NCI-H526 (cell line): ENCODE data around the gene WDR90.

ENCODE experiments used
- DNase-seq, 2 experiments: peaks; one replicate each; lab custom pipeline; 2025; lab: John Stamatoyannopoulos, UW

The WDR90 gene

GRCh38 chr16:648781-649589 lies at the start of gene WDR90:
Gene WDR90 (plus strand): TSS chr16:649365. CDS start chr16:649417, 52 bp downstream.
- peak; percentile 74 to 93 for DNase-seq

- no peak for DNase-seq
Measured at GRCh38 chr16:600781-601180, 48.4 kb upstream of the WDR90 start.

GRCh38 chr16:603933-604332 lies 45.2 kb upstream of the WDR90 start:
- no peak for DNase-seq

GRCh38 chr16:606656-607307 lies 42.4 kb upstream of the WDR90 start:
- DNase-seq = no peak

DNA sequence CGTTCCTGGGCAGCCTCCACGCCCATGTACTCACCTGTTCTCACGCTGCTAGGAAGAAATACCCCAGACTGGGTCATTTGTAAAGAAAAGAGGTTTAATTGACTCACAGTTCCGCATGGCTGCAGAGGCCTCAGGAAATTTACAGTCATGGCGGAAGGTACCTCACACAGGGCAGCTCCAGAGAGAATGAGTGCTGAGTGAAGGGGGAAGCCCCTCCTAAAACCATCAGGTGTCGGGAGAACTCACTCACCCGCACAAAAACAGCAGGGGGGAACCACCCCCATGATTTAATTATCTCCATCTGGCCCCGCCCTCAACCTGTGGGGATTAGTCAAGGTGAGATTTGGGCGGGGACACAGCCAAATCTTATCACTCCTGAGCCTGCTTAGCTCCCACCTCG lies 41.1 kb upstream of the WDR90 start:
- DNase-seq = no peak

DNA sequence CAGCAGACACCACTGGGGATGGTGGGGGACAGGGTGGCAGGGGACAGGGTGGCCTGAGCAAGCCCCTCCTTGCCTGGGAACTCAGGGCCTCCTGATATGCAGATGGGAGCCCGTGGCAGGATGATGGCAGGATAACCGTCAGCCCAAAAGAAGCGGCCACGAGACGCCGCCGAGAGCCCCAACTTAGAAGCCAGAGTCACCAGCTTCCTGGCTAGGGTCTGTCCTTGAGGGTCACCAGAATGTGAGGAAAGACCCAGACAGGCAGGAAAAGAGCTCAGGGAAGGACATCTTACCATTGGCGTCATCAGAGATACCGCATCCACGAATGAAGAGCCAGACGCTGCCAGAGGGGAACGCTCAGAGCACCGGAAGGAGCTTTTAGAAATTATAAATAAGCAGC lies 39.8 kb upstream of the WDR90 start:
- DNase-seq = no peak

GRCh38 chr16:609984-610383 lies 39.2 kb upstream of the WDR90 start:
- DNase-seq = no peak

DNA sequence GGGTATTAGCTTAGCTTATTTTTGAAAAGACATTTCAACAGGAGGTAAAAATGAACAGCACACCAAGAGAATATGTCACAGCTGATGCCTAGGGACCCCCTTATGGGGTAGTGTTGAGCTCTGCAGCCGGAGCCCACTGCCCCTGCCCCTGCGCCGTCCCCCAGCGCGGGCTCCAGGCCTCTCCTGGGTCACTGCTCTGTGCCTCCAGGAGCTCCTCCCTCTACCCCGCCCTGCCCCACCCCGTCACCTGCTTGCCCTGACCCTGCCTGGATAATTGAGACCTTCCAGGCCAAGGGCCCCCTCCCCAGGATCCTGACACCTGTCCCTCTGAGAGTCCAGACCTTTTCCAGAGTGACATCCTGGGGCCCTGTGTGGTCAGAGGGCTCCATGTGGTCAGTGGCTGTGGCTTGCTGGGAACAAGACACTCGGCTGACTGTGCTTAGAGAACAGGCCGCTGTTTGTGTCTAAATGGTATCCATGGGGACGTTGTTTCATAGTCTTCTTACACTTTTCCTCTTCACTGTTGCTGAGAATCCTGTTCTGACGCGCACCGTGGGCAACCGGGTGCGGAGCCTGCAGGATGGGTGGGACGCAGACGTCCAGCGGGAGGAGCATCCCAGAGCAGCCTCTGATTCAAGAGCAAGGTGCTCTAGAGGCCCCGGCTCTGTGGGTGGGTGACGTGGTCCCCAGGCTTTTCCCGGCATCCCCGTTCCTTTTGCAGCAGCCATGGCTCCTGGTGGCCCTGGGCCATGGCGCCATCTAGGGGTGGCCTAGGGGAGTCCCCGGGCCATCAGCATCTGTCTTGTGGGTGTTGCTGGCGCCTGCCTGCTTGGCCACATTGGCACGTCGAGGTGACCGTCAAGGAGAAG lies 38.4 kb upstream of the WDR90 start:
- no peak for DNase-seq

DNA sequence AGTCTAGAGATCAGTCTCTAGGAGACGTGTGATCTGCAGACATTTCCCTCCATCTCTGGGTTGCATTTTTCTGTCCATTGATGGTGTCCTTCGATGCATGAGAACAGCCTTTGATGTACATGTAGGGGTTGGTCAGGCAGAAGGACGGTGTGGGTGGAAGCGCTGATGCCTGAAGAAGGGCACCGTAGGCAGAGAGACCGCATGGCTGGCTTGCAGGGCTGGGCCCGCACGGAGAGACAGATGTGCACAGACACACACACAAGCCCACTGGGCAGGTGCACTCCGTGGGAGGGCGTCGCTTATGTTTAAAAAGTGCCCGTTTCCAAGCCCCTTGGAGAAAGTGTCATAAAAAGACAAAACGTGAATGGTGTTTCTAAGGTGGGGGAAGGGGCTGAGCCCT lies 34.0 kb upstream of the WDR90 start:
- no peak for DNase-seq

DNA sequence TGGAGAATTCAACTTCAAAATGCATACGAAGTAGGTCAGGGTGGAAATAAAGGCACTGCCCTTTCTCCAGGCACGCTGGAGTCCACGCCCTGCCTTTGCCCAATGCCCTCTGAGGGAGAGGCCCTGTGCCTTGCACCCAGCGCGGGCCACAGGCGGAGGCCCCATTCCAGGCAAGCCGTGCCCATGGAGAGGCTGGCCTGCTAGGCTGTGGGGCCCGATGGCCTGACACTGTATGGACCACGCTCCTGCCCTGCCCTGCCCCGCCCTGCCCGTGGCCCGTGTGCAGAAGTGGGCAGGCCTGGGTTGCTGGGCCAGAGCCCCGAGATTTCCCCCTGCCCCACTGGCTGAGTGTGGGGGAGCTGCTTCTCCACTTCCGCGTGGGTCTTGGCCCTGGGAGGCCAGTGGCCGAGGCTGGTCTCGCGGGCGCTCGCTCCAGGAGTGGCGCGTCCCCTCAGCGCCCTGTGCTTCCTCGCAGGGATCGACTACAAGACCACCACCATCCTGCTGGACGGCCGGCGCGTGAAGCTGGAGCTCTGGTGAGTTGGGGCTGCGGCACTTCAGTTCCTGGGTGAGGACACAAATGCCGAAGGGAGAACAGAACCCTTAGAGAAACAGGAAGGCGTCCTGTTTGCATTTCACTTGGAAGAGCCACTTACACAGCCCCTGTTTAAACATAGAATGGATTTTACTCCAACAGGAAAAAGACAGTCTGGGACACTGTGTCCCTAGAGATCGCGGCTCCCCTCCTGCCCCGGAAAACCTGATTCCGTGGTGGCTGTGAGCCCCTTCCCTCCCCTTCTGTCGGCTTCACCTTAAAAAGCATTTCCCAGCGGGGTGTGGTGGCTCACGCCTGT lies 32.2 kb upstream of the WDR90 start:
- DNase-seq = no peak

- no peak for DNase-seq
Measured at GRCh38 chr16:617855-618254, 31.3 kb upstream of the WDR90 start.

- DNase-seq = no peak
Measured at GRCh38 chr16:619476-620100, 29.6 kb upstream of the WDR90 start.

DNA sequence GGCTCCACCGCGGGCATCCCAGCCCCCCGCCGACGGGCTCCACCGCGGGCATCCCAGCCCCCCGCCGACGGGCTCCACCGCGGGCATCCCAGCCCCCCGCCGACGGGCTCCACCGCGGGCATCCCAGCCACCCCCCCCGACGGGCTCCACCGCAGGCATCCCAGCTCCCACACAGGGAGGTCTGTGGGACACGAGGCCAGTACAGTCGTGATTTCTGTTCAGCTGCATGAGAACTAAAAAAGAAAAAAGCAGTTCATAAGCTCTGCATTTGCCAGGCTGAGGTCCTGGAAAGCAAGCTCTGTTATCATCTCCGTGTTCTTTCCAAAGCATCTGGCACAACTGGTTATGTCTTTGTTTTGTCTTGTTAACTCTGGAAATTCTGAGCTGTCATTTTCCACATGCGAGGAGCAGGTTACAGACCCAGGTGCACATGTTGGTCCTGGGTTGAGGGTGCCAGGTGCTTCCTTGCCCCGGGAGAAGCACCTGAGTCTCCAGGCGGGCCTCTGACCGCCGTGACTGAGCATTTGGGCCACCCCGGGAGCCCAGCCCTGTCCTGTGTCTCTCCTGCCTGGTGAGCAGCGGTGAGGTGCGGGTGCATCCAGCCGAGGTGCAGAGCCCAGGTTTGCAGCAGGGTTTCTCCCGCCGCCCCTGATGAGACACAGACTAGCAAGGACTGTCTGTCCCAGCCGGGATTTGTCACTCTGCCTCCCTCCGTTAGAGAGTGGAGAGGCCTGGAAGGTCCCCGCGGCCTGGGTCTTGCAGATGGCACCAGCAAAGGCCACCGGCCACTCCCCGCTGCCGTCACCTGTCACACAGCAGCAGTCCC lies 28.3 kb upstream of the WDR90 start:
- DNase-seq = peak in 1 of 2 experiments; percentile 52

- DNase-seq = peak; percentile 64 to 85
Measured at GRCh38 chr16:621526-622105, 27.5 kb upstream of the WDR90 start.

GRCh38 chr16:622920-623280 lies 26.3 kb upstream of the WDR90 start:
- DNase-seq = no peak

DNA sequence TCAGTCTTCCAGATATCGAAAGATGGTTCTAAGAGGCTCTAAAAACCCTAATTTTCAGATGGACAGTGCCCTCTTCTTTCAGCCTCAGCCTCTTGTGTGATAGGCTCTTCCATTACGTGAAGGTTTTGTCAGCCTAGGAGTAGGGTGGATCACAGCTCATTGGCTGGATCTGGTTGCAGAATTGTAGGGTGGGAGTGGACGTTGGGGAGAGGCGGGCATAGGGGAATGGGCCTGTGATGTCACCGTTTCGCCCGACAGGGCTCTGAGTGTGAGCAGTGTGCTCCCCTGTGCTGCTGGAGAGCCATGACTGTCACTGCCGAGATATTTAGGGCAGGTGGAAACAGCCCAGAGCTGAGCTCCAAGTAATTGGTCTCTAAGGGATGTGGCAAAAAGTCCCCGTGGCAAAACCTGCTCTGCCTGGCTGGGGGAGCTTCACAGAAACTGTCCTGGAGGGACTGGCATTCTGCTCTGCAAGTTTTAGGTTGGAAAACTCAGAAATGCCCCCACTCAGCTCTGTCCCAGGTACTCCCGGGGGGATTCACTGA lies 24.6 kb upstream of the WDR90 start:
- DNase-seq = no peak

- no peak for DNase-seq
Measured at GRCh38 chr16:625117-625976, 23.8 kb upstream of the WDR90 start.

GRCh38 chr16:625977-626765 lies 23.0 kb upstream of the WDR90 start:
- DNase-seq = no peak
